Heart left ventricle (tissue), 13 donors: ENCODE measurements around the gene NRCAM.

Experiments
- POLR2A ChIP-seq, 2 donors: fragments of 450-650 bp; IDR thresholded peaks; one replicate each; pipeline ENCODE4 v1.6.1; 2017; ENCODE audit warnings: antibody characterized with exemption in 2 of 2, mild to moderate bottlenecking in 2 of 2, moderate library complexity in 2 of 2
- TF ChIP-seq, protein P1 (sequence below), 12 donors: fragments of 200-600 bp; sonication (generic) in 4 of 12; IDR thresholded peaks; one replicate each; pipeline versions ENCODE4 v1.5.0 to v1.8.0; 2018 to 2022; ENCODE audit warnings: antibody characterized with exemption in 12 of 12, mild to moderate bottlenecking in 5 of 12
- donor health status: ischemic (EF 13 %, LVEDD 7.1; RV severe dilation, severe dysfunction).
- donor health status: DM: no; HTN: yes; CAD: no.
- donor health status: DM: no; HTN: no; CAD: no.
- donor health status: ischemic (EF 25% LVEDD 6.9; RV normal size, moderate dysfunction).
- donor health status: ischemic (EF 25% LVEDD 5.7; RV mildly dilated, moderate dysfunction).
- donor health status: ischemic (EF 35%, LVEDD 5.7; RV mildly dilated, moderate dysfunction).
- donor health status: nonischemic (EF 11% LVEDD 7.7; RV severe dilation, severe dysfunction).
- donor health status: DM: yes; HTN: yes; CAD: no.
- donor health status: PGD.
- donor health status: ischemic (EF 29% LVEDD 5.4; RV normal size, mild dysfunction).
- donor health status: nonischemic (EF 23%, LVEDD 6.1; RV moderate dilation, normal function).

DNA sequence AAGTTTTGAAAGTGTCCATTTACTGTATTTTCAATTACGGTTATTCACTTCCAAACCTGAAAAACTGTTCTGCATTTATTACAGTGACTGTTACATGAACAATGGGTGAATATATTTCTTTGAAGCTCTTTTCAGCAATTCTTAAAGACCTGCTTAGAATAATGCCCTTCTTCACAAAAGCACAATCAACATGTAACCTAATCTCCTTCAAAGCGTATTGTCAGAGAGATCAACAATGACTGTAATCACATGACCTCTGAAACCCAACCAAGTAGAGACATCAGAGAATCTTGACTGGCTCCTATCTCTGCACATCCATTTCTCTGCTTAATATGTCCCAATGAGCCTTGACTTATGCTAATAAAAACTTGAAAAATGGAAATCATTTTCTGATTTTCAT lies 126.7 kb downstream of the NRCAM start:
- TF ChIP-seq, protein P1, sequence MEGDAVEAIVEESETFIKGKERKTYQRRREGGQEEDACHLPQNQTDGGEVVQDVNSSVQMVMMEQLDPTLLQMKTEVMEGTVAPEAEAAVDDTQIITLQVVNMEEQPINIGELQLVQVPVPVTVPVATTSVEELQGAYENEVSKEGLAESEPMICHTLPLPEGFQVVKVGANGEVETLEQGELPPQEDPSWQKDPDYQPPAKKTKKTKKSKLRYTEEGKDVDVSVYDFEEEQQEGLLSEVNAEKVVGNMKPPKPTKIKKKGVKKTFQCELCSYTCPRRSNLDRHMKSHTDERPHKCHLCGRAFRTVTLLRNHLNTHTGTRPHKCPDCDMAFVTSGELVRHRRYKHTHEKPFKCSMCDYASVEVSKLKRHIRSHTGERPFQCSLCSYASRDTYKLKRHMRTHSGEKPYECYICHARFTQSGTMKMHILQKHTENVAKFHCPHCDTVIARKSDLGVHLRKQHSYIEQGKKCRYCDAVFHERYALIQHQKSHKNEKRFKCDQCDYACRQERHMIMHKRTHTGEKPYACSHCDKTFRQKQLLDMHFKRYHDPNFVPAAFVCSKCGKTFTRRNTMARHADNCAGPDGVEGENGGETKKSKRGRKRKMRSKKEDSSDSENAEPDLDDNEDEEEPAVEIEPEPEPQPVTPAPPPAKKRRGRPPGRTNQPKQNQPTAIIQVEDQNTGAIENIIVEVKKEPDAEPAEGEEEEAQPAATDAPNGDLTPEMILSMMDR (IDR thresholded peaks at IDR 0.05), result no peak
- no peak for TF ChIP-seq POLR2A (IDR thresholded peaks at IDR 0.05)
